T47D (cell line): ENCODE data around the gene ZXDC.

Experiments
- DNase-seq, 2 experiments: peaks; one replicate each; pipeline versions ENCODE4 v3.0.0 to v3.0.0-alpha.2; 2011 to 2012; ENCODE audit warnings: low read depth in 1 of 2, low spot score in 1 of 2
- JUND ChIP-seq: IDR thresholded peaks from 2 replicates; pipeline ENCODE4 v1.6.1; 2012; ENCODE audit warnings: low read depth
- in situ Hi-C: cut with HindIII; loops from 2 replicates; pipeline ENCODE4 v1.10.0; 2016; ENCODE audit warnings: low sequenced_read_pairs, low pct_unique_long_range_greater_than_20kb

ZXDC gene

DNA sequence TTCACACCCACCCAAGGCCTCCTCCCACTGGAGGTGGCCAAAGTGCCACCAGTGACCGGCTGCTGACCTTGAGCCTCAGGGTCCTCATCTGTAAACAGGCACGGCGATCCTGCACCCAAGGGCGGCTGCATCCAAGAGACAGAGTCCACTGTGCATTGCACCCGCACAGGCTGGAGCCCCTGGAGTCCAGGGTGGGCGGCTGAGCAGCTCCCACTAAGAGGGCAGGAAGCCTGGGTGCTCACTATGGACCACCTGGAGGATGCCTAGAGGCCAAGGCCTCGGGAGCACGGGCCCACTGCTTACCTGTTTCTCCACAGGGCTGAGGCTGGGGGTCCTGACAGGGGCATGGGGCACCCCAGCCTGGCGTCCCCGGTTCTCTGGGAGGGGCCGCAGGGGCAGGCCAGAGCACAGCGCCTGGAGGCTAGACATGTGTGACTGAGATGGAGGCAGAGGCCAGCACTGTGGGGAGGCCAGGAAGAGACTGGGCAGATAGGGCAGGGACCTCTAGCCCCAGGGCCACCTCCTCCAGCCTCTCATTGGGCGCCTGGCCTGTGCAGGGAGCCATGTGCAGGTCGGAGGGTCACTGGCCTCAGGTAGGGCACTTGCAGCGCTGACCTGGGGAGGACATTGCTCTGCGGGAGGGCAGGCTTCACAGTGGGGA is 41.7 kb upstream of the ZXDC start, which contains the start of gene UROC1:
Gene UROC1, minus strand, starts transcription at position 483 of the 661 bp plus-strand sequence. Its CDS starts 54 bp downstream, at position 429.
- DNase-seq: no peak
- in situ Hi-C loops: no loop called here
- TF ChIP-seq JUND: no peak

DNA sequence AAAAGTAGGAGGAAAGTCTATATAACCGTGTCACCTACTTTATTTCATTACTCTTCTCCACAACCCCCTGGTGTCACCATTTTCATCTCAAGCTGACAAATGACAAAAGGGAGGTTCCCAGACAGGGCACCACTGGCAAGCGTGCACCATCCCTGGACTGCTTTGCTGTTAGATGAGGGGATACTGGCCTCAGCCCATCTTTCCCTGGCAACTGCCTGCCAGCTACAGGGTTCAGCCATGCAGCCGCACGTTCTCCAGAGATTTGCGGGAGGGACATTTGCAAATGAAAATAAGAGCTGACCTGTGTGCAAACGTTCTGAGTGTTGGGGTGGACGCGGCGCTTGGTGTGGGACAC is 41.2 kb upstream of the ZXDC start:
- in situ Hi-C loops: no loop called here
- no peak for DNase-seq
- no peak for TF ChIP-seq JUND

DNA sequence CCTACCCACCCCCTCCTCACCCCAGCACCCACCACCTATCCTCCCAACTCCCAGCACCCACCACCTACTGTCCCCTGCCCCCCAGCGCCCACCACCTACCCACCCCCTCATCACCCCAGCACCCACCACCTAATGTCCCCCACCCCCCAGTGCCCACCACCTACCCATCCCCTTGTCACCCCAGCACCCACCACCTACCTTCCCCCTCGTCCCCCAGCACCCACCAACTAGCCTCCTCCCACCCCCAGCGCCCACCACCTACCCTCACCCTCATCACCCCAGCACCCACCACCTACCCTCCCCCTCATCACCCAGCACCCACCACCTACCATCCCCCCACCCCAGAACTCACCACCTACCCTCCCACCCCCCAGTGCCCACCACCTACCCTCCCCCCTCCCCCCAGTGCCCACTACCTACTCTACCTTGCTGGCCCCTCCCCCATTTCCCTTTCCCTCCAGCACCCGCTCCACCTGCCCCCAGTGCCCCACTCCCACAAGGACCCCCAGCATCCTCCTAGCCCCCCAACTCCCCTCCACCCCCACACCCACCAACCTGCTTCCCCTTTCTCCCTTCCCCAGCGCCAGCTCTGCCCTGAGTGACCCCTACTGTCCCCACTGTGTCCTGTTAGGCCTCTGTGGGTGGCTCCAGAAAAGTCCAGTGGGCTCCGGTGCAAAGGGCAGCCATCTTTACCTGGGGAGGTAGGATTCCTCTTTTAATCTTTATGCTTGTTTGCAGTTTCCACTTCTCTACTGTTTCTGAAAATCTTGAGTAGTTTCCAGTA is 40.7 kb upstream of the ZXDC start:
- TF ChIP-seq JUND: no peak
- no peak for DNase-seq
- in situ Hi-C loops: no loop called here

DNA sequence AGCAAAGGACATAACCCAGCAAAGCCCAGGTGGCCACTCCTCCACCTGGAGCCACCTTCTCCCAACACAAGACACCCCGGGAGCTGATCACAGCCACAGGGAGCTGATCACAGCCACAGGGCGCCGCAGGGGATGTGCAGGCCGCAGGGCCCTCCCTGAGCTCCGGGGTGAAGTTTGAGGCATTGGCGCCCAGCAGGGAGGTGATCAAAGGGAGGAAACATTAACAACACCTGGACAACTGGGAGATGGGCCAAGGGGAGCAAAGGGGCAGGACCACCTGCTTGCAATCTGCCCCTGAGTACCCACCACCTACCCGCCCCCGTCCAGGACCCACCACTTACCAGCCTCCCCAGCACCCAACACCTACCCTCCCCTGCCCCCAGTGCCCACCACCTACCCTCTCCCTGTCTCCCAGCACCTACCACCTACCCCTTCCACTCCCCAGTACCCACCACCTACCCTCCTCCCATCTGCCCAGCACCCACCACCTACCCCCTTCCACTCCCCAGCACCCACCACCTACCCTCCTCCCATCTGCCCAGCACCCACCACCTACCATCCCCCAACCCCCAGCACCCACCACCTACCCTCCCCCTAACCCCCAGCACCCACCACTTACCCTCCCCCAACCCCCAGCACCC is 39.5 kb upstream of the ZXDC start:
- no peak for DNase-seq
- in situ Hi-C loops: no loop called here
- no peak for TF ChIP-seq JUND

DNA sequence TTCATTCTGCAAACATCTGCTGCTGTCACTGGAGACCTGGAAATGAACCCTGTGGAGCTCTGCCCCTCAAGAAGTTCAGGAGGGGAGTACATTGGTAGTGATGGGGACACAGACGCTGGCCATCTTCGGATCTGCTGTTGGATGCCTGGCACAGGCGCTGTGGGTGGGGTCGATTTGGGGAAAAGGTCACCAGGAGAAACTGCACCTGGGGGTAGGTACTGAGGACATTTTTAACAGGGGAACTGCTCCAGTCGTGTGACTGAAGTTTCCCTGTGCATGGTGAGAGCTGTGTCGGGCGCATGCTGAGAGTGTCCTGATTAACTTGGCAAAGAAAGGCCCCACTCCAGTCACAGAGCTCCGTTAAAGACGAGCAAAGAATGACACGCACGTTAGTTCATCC is 38.5 kb upstream of the ZXDC start:
- TF ChIP-seq JUND: no peak
- in situ Hi-C loops: no loop called here
- no peak for DNase-seq

DNA sequence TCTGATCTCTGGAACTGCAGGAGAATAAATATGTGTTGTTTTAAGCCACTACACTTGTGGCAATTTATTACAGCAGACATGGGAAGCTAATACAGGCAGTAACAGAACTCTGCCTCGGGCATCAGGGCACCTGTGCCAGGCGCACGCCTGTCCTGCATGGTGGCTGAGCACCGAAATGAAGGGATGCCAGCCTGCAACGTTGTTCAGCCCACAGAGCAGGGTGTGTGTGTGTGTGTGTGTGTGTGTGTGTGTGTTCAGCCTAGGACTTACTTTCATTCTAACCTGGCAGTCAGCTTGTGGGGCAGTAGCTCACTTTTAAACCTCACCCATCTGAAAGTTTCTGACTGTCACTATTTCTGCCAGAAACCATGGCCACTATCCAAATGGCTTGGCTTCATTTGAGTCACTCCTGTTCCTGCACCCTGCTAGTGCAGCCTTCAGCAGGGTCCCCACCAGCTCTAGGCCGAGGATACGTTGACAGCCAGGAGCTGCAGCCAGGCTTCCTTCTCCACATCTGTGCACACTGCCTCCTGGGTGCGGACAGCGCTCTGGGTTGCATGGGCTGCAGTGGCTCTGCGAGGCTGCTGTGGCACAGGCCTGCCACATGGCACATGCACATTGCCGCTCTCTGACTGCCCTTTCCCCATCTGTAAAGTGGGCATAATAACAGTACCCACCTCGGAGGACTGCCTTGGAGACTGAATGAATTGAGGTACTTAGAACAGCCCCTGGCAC is 37.4 kb upstream of the ZXDC start:
- in situ Hi-C loops: no loop called here
- no peak for TF ChIP-seq JUND
- no peak for DNase-seq

DNA sequence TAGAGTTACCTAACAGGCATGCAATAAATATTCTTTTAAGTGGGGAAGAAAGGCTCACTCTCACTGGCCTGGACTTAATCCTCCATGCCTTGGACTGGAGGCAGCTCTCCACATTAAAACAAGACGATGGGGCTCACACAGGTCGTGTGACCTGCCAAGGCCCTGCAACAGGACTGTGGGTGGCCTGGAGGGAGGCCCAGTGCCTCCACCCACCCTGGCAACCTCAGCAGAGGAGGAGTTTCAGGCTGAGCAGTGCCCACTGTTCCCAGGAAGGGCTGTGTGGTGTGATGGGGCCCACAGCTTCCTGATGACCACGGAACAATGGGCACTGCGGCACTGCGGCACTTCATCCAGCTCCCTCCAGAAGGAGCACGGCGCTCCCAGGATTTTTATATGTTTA is 36.3 kb upstream of the ZXDC start:
- DNase-seq: no peak
- in situ Hi-C loops: no loop called here
- no peak for TF ChIP-seq JUND

DNA sequence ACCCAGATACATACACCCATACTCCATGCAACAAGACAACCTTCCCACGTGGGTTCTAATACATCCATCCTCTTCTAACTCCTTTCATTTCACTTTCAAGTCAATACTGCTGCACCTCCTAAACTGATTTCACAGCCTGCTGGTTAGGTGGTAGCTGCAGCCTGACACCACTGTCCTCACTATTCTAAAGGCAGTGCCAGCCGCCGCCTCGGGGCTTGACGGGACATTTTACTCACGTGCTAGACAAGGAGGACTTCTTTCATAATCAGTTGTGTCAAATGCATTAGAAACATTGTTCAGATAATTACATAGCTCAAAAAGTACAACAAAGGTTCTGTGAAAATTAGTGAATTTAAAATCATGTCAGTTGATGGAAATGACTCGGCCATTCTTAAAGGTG is 35.6 kb upstream of the ZXDC start:
- no peak for TF ChIP-seq JUND
- no peak for DNase-seq
- in situ Hi-C loops: no loop called here

DNA sequence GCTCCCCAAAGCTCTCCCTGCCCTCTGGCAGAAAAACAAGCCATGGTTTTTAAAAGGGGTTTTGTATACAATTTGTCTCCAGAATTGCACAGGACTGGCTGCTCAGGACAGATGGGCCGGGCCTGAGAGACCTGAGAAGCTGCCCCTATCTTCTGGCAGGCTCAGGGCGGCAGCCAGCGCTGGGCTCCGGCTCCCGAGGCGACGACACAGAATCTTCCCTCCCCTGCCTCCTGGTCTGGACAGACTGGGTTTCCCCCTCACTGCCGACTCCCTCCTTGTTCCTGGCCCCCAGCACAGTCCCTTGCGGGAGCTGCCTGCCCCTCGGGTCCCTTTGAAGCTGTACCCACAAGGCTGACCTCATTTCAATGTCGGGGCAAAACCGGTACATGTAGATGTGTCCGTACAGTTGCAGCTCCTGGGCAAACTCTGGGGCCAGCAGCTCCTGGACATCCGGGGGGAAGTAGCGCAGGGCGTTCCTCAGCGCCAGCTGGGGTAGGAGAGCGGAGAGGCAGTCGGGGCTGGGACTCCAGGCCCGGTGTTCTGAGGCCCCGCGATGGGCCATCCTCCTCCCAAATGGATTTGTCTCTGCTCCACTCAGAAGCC is 34.7 kb upstream of the ZXDC start:
- in situ Hi-C loops: no loop called here
- DNase-seq: no peak
- no peak for TF ChIP-seq JUND

DNA sequence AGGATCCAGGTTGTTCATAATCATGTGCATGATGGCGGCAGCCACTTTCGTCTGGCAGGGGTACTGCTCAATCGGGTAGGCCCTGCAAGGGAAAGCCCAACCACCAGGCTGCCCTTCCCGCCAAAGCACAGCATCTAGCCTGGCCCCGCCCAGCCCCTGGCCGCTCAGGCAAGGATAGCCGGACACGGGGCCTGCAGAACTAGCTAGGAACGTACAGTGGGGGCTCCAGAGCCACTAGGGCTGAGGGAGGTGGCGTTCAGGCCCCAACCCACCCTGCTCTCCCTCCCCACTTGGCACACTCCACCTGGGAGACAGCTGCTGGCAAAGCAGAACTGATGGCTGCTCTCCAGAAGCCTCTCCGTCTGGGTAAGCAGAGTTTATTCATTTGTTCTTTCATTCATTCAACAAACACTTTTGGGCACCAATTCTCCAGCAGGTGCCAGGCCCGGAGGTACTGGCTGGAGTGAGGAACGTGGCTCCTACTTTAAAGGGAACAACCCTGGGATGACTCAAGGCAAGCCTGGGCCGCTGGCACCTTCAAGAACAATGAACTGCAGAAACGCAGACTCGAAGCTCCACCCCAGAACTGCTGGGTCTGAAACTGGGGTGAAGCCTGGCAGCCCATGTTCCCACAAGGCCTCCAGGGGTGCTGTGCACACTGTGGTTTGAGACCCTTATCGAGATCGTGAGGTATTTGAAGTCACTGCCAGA is 34.1 kb upstream of the ZXDC start:
- DNase-seq: no peak
- TF ChIP-seq JUND: no peak
- in situ Hi-C loops: no loop called here

DNA sequence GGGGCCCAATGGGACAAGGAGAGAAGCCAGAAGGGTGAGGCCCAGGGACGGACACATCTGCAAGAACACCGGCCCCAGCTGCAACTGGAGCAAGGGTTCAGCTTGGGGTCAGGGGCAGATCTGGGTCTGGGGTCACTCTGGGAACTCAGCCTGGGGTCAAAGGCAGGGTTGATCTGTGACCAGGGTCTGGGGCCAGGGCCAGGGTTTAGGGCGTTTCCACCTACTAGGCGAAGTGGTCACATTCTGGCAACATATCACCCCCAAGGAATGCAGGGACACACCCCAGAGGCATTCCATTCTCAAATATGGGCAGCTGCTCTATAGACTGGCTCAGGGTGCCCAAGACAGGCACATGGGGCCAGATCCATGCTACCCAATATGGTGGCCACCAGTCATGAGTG is 32.9 kb upstream of the ZXDC start:
- no peak for TF ChIP-seq JUND
- in situ Hi-C loops: no loop called here
- no peak for DNase-seq

DNA sequence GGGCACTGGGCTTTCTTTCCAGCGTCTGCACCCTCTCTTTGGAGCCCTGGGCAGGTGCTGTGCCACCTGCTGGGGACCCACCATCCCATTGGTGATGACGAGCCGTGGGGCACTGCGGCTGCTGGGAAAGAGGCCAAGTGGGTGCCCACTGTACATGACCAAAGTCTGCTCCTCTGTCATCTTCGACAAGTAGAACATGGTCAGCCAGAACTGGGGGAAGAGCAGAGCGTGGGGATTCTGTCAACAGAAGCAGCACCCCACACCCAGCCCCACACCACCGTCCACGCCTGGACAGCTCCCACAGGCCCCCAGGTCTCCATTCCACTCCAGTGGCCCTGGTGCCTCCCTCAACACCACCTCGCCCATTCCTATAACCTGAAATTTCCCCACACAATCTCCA is 32.2 kb upstream of the ZXDC start:
- in situ Hi-C loops: no loop called here
- no peak for DNase-seq
- no peak for TF ChIP-seq JUND
